Neural crest cell (in vitro differentiated cells): ENCODE data around the gene SHISA7. TPM values are rescaled to one million over a fixed set of nuclear protein-coding genes. Genes with fewer than 3 reads are reported as not detected.
A peak's percentile ranks its signal among the peaks of the same experiment; 100 is the strongest.

Source experiments
- DNase-seq: peaks from one replicate; pipeline ENCODE4 v3.0.0; 2021; ENCODE audit warnings: low read depth, mixed read lengths, low spot score
- H3K27ac Mint-ChIP-seq: one replicate; pipeline ENCODE4 v1.8.0; 2021; ENCODE audit warnings: mild to moderate bottlenecking, mixed read lengths; ENCODE audit not compliant: unreplicated experiment
- H3K27me3 Mint-ChIP-seq: 2 replicates; pipeline ENCODE4 v1.8.0; 2021; ENCODE audit warnings: low read depth, mild to moderate bottlenecking, mixed read lengths
- H3K36me3 Mint-ChIP-seq: 2 replicates; pipeline ENCODE4 v1.8.0; 2021; ENCODE audit warnings: low read depth, mild to moderate bottlenecking, mixed read lengths
- H3K4me1 Mint-ChIP-seq: 2 replicates; pipeline ENCODE4 v1.8.0; 2021; ENCODE audit warnings: mixed read lengths
- H3K4me3 Mint-ChIP-seq: one replicate; pipeline ENCODE4 v1.8.0; 2021; ENCODE audit warnings: mild to moderate bottlenecking, mixed read lengths
- H3K9me3 Mint-ChIP-seq: 2 replicates; pipeline ENCODE4 v1.8.0; 2021; ENCODE audit warnings: mixed read lengths
- CTCF ChIP-seq: fragments of 200-600 bp; sonication (generic); conservative IDR thresholded peaks from 2 replicates; pipeline ENCODE4 v1.5.0; 2021; ENCODE audit warnings: antibody characterized with exemption, mild to moderate bottlenecking
- total RNA-seq: library from RNA; stranded (reverse); gene quantifications from 2 replicates; pipeline ENCODE4 v1.2.1, GENCODE V29; 2021

SHISA7 gene
- total RNA-seq, 1 donor from 2014 or later, result 0.54 TPM

GRCh38 chr19:55442372-55442961 is 633 bp downstream of the SHISA7 start:
- peaks cover 88% of the 10 kb centered on the region for H3K27me3 Mint-ChIP-seq

GRCh38 chr19:55441692-55442321 is 1.3 kb downstream of the SHISA7 start:
- Mint-ChIP-seq H3K27ac (no peak overlapping the region), H3K36me3 (peaks cover 4% of the 10 kb centered on the region), H3K4me1 (peaks cover 15% of the 10 kb centered on the region), H3K27me3 (peaks cover 95% of the 10 kb centered on the region), H3K9me3 (no peaks in the 10 kb centered on the region), H3K4me3 (no peak overlapping the region)
- no peak for DNase-seq
- no peak for TF ChIP-seq CTCF

More at GRCh38 chr19:55442372-55442961, 633 bp downstream of the SHISA7 start:
- H3K9me3 Mint-ChIP-seq, result no peaks in the 10 kb centered on the region
- peaks cover 4% of the 10 kb centered on the region for H3K36me3 Mint-ChIP-seq
- no peak overlapping the region for H3K4me3 Mint-ChIP-seq
- H3K27ac Mint-ChIP-seq, result no peak overlapping the region
- no peak for DNase-seq
- TF ChIP-seq CTCF, result no peak
- H3K4me1 Mint-ChIP-seq, result peaks cover 11% of the 10 kb centered on the region

- Mint-ChIP-seq H3K4me3 (no peak overlapping the region), H3K4me1 (peaks cover 15% of the 10 kb centered on the region), H3K27me3 (peaks cover 96% of the 10 kb centered on the region), H3K36me3 (peaks cover 4% of the 10 kb centered on the region), H3K27ac (no peak overlapping the region), H3K9me3 (no peaks in the 10 kb centered on the region)
- DNase-seq, result no peak
- no peak for TF ChIP-seq CTCF
These were observed 1.8 kb downstream of the SHISA7 start for GRCh38 chr19:55441319-55441691.

- no peak overlapping the region for H3K27ac Mint-ChIP-seq
These were observed 2.5 kb downstream of the SHISA7 start for GRCh38 chr19:55440411-55441105.

GRCh38 chr19:55439052-55439451 is 4.0 kb downstream of the SHISA7 start:
- Mint-ChIP-seq H3K4me1 (peaks cover 15% of the 10 kb centered on the region), H3K36me3 (peaks cover 4% of the 10 kb centered on the region), H3K4me3 (no peak overlapping the region), H3K27ac (no peak overlapping the region), H3K9me3 (no peaks in the 10 kb centered on the region), H3K27me3 (peaks cover 73% of the 10 kb centered on the region)
- no peak for TF ChIP-seq CTCF
- no peak for DNase-seq

More at GRCh38 chr19:55440411-55441105, 2.5 kb downstream of the SHISA7 start:
- Mint-ChIP-seq H3K9me3 (no peaks in the 10 kb centered on the region), H3K36me3 (peaks cover 4% of the 10 kb centered on the region), H3K4me1 (peaks cover 15% of the 10 kb centered on the region), H3K4me3 (no peak overlapping the region), H3K27me3 (peaks cover 88% of the 10 kb centered on the region)
- TF ChIP-seq CTCF, result no peak
- peak; percentile 58 for DNase-seq
